Daoy (cell line): ENCODE results near the gene MERTK. TPM values are rescaled to one million over a fixed set of nuclear protein-coding genes. Genes with fewer than 3 reads are reported as not detected.
A peak's percentile ranks its signal among the peaks of the same experiment; 100 is the strongest.

ENCODE experiments used
- DNase-seq: peaks from one replicate; pipeline ENCODE4 v3.0.0-alpha.2; 2015; ENCODE audit warnings: low read depth
- total RNA-seq: library from RNA; depleted of rRNA; stranded (reverse); fragments of >200 nt; shearing (Covaris generic); gene quantifications from 2 replicates; pipeline ENCODE4 v1.2.3, GENCODE V29; 2014; rRNA removed

MERTK gene
- total RNA-seq, 1 experiment from 2014 or later, result 0.57 TPM

GRCh38 chr2:112077814-112078213, 179.4 kb downstream of the MERTK start:
- peak; percentile 13 for DNase-seq

Other genes starting within 250 kb of the MERTK start
- 44.5 and 87.6 TPM in 2 replicates for gene ANAPC1, start 14.4 kb upstream of the MERTK start, total RNA-seq
- gene TMEM87B, start 156.7 kb downstream of the MERTK start, total RNA-seq, result 13.7 and 14.1 TPM in 2 replicates
- gene FBLN7, start 239.8 kb downstream of the MERTK start, total RNA-seq, result 0.68 TPM in 1 of 2 replicates, not detected in the other